Activated CD4-positive, alpha-beta memory T cell treated with anti-CD3 and anti-CD28 coated beads for 36 hours (primary cell): ENCODE data around the gene MDK. TPM values are rescaled to one million over a fixed set of nuclear protein-coding genes. Genes with fewer than 3 reads are reported as not detected.

ENCODE experiments used
- CTCF ChIA-PET: fragments of 350-600 bp; sonication (Branson Sonifier 250); formaldehyde crosslinking; loops from one replicate; lab custom pipeline; 2021; ENCODE audit warnings: antibody characterized with exemption, inconsistent platforms; lab: Charles Lee
- POLR2A ChIA-PET: fragments of 350-600 bp; sonication (Branson Sonifier 250); formaldehyde crosslinking; loops from one replicate; lab custom pipeline; 2021; ENCODE audit warnings: antibody characterized with exemption; lab: Charles Lee
- DNase-seq: peaks from one replicate; pipeline ENCODE4 v3.0.0-alpha.2; 2020
- H3K27ac Mint-ChIP-seq: one replicate; pipeline ENCODE4 v1.8.0; 2021; ENCODE audit warnings: mixed read lengths
- H3K27me3 Mint-ChIP-seq: one replicate; pipeline ENCODE4 v1.8.0; 2021; ENCODE audit warnings: mixed read lengths
- H3K36me3 Mint-ChIP-seq: one replicate; pipeline ENCODE4 v1.8.0; 2021; ENCODE audit warnings: mixed read lengths
- H3K4me1 Mint-ChIP-seq: one replicate; pipeline ENCODE4 v1.8.0; 2021; ENCODE audit warnings: low read depth, mixed read lengths
- H3K4me3 Mint-ChIP-seq: one replicate; pipeline ENCODE4 v1.8.0; 2021; ENCODE audit warnings: mild to moderate bottlenecking, mixed read lengths
- H3K9me3 Mint-ChIP-seq: one replicate; pipeline ENCODE4 v1.8.0; 2021; ENCODE audit warnings: mixed read lengths
- intact Hi-C: fragments of 100-400 bp; cut with micrococcal nuclease; formaldehyde crosslinking; loops from one replicate; pipeline ENCODE4 v1.15.1; 2023
- total RNA-seq, 2 experiments: library from RNA; stranded (reverse); gene quantifications; one replicate each; pipeline ENCODE4 v1.2.3, GENCODE V29; 2021

Gene MDK
- total RNA-seq, 2 experiments from 2014 or later: 5.9 to 7.0 TPM

- no peak for DNase-seq
- CTCF ChIA-PET: interaction anchor here (0.8 kb wide), 1 partner anchor 75 kb away, joined by 3 read pairs; no protein-coding TSS in a partner anchor
Observed at GRCh38 chr11:46414466-46414796, 33.0 kb downstream of the MDK start.

GRCh38 chr11:46414879-46415278, 33.4 kb downstream of the MDK start:
- Mint-ChIP-seq H3K4me3 (no peak overlapping the region), H3K4me1 (no peaks in the 10 kb centered on the region), H3K9me3 (no peaks in the 10 kb centered on the region), H3K36me3 (peaks cover 24% of the 10 kb centered on the region), H3K27me3 (no peaks in the 10 kb centered on the region), H3K27ac (no peak overlapping the region)
- CTCF ChIA-PET: no interaction called here
- intact Hi-C loops: loop anchor here (10.0 kb wide), 1 partner anchor 50 kb away; no protein-coding TSS in a partner anchor
- POLR2A ChIA-PET: no interaction called here
- DNase-seq: no peak

More at GRCh38 chr11:46414466-46414796, 33.0 kb downstream of the MDK start:
- Mint-ChIP-seq H3K4me1 (no peaks in the 10 kb centered on the region), H3K4me3 (no peak overlapping the region), H3K27ac (no peak overlapping the region), H3K9me3 (no peaks in the 10 kb centered on the region), H3K27me3 (no peaks in the 10 kb centered on the region), H3K36me3 (peaks cover 26% of the 10 kb centered on the region)
- intact Hi-C loops: loop anchor here (10.0 kb wide), 1 partner anchor 50 kb away; no protein-coding TSS in a partner anchor
- POLR2A ChIA-PET: no interaction called here

DNA sequence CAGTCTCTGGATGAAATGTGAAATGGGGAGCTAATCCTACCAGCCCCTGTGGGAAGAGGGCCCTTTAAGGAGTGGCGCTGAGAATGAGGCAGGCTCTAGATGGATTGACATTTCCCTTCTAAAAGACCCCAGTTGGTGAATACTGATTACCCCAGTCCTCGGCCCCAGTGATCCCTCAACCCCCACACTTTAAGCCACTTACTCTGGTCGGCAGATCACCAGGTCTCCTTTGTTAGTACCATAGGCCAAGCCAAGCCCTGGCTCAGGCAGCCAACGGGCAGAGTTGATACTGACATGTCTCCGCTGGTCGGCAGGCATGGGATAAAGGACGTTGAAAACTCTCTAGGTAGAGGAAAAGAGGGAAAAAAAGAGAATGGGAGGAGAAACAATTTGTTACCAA, 36.2 kb downstream of the MDK start:
- H3K4me3 Mint-ChIP-seq: no peak overlapping the region
- no peak for DNase-seq
- ChIA-PET POLR2A (no interaction called here), CTCF (interaction anchor here (0.6 kb wide), 1 partner anchor 947 kb away, joined by 3 read pairs; no protein-coding TSS in a partner anchor)
- H3K27me3 Mint-ChIP-seq: no peaks in the 10 kb centered on the region
- no peak overlapping the region for H3K27ac Mint-ChIP-seq
- H3K36me3 Mint-ChIP-seq: peaks cover 33% of the 10 kb centered on the region
- H3K4me1 Mint-ChIP-seq: no peaks in the 10 kb centered on the region
- intact Hi-C loops: loop anchor here (10.0 kb wide), 1 partner anchor 47 kb away; no protein-coding TSS in a partner anchor
- no peaks in the 10 kb centered on the region for H3K9me3 Mint-ChIP-seq

- intact Hi-C loops: loop anchor here (10.0 kb wide), 1 partner anchor 46 kb away; no protein-coding TSS in a partner anchor
- no peak overlapping the region for H3K4me3 Mint-ChIP-seq
- H3K27me3 Mint-ChIP-seq: no peaks in the 10 kb centered on the region
- H3K9me3 Mint-ChIP-seq: no peaks in the 10 kb centered on the region
- no peak overlapping the region for H3K27ac Mint-ChIP-seq
- DNase-seq: no peak
- no peaks in the 10 kb centered on the region for H3K4me1 Mint-ChIP-seq
- POLR2A ChIA-PET: no interaction called here
- CTCF ChIA-PET: no interaction called here
- H3K36me3 Mint-ChIP-seq: peaks cover 34% of the 10 kb centered on the region
Observed at GRCh38 chr11:46418751-46419150, 37.3 kb downstream of the MDK start.

DNA sequence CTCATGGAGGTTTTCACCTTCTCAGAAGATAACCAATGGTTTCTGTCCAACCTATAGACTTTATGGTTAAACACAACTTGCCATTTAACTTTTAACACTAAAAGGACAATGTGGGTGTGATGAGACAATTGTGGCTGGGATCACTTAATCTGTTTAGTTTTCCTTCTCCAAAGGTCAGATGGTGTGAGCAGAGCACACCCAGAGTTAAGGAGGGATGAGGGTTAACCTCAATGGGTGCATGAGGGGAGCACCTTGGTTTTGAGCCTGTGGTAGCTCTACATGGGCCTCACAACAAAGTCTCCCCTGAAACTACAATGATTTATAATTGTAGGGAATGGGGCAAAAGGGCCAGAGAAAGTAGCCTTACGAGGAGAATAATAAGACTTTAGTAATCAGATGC, 39.0 kb downstream of the MDK start:
- POLR2A ChIA-PET: no interaction called here
- CTCF ChIA-PET: no interaction called here
- H3K27ac Mint-ChIP-seq: no peak overlapping the region

GRCh38 chr11:46421257-46421880, 39.9 kb downstream of the MDK start:
- Mint-ChIP-seq H3K4me3 (no peak overlapping the region), H3K27ac (no peak overlapping the region), H3K27me3 (no peaks in the 10 kb centered on the region), H3K36me3 (peaks cover 24% of the 10 kb centered on the region), H3K9me3 (no peaks in the 10 kb centered on the region), H3K4me1 (no peaks in the 10 kb centered on the region)
- DNase-seq: no peak
- POLR2A ChIA-PET: no interaction called here
- intact Hi-C loops: no loop called here
- CTCF ChIA-PET: no interaction called here

More for the DNA sequence above, 39.0 kb downstream of the MDK start:
- peaks cover 29% of the 10 kb centered on the region for H3K36me3 Mint-ChIP-seq
- intact Hi-C loops: no loop called here
- no peak overlapping the region for H3K4me3 Mint-ChIP-seq
- no peaks in the 10 kb centered on the region for H3K4me1 Mint-ChIP-seq
- no peak for DNase-seq
- H3K27me3 Mint-ChIP-seq: no peaks in the 10 kb centered on the region
- H3K9me3 Mint-ChIP-seq: no peaks in the 10 kb centered on the region

DNA sequence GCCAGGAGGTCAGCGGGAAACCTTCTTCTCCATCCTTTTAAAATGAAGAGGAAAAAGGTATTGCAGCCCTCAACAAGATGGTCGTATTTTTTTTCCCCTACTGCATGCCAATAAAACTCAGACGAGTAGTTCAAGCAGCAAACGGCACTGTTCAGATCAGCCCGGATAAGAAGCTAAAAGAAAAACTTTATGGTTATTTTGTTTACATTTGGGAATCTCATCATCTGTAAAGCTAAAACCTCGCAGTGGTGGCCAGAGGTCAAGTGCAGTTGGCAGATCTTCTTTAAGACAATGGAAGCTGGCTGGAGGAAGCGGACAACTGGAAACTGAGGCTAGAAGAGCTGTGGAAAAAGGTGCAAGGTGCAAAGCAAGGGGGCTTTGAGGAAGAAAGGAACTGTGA, 41.1 kb downstream of the MDK start:
- no peaks in the 10 kb centered on the region for H3K9me3 Mint-ChIP-seq
- no peak overlapping the region for H3K4me3 Mint-ChIP-seq
- ChIA-PET POLR2A (no interaction called here), CTCF (interaction anchor here (1.1 kb wide), 1 partner anchor 9 kb away, joined by 3 read pairs; no protein-coding TSS in a partner anchor)
- H3K36me3 Mint-ChIP-seq: peaks cover 18% of the 10 kb centered on the region
- no peaks in the 10 kb centered on the region for H3K27me3 Mint-ChIP-seq
- no peak overlapping the region for H3K27ac Mint-ChIP-seq
- intact Hi-C loops: no loop called here
- no peak for DNase-seq
- H3K4me1 Mint-ChIP-seq: no peaks in the 10 kb centered on the region

DNA sequence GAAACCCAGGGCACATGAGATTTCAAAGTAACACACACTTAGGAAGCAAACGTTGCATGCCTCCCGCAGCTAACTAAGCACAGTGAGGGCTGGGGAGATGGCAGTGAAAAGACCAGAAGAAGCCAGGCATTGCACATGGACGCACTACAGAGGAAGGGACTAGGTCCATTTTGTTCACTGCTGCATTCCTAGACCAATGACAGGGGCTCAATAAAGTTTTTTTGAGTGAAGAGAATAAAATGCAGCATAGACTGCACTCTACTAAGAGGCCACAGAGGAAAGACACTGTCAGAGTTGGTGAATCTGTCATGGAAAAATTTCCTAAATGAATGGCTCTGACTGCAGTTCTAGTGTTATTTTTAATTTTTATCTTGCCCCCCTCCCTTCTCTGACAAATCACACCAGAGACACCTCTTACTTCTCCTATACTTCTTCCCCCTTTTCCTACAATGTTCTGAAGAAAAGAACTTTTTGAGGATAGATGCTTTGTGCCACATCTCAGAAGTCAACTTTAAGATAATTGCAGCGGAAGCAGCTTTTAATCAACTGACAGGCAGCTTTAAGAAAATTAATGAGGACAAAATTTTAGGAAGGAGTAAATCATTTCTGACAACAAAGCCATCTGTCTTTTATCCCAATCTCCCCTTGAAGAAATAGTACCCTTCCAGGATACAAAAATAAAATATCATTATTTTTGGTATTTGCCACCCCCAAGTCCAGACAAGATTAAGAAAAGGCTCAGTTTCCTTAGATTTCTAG, 44.9 kb downstream of the MDK start:
- ChIA-PET CTCF (no interaction called here), POLR2A (no interaction called here)
- Mint-ChIP-seq H3K36me3 (peaks cover 20% of the 10 kb centered on the region), H3K27me3 (no peaks in the 10 kb centered on the region), H3K4me1 (no peaks in the 10 kb centered on the region), H3K27ac (no peak overlapping the region), H3K9me3 (no peaks in the 10 kb centered on the region), H3K4me3 (no peak overlapping the region)
- intact Hi-C loops: no loop called here
- DNase-seq: no peak

DNA sequence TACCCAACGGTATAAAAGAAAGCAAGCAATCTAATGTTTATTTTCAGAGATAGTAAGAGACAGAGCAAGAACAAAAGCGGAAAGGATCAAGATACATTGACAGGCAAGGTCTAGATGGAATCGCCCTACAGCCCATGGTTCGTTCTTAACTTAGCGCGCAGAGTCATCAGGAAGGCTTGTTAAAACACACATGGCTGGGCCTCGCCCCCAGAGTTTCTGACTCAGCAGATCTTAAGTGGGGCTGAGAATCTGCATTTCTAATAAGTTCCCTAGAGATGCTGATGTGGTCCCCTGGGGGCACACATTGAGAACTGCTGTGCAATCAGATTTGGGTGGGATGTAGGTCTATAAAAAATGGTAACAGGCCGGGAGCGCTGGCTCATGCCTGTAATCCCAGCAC, 45.9 kb downstream of the MDK start:
- no peaks in the 10 kb centered on the region for H3K4me1 Mint-ChIP-seq
- H3K27ac Mint-ChIP-seq: no peak overlapping the region
- intact Hi-C loops: no loop called here
- H3K4me3 Mint-ChIP-seq: no peak overlapping the region
- no peaks in the 10 kb centered on the region for H3K27me3 Mint-ChIP-seq
- ChIA-PET CTCF (no interaction called here), POLR2A (no interaction called here)
- no peaks in the 10 kb centered on the region for H3K9me3 Mint-ChIP-seq
- peaks cover 16% of the 10 kb centered on the region for H3K36me3 Mint-ChIP-seq
- DNase-seq: no peak

- Mint-ChIP-seq H3K27ac (no peak overlapping the region), H3K9me3 (no peaks in the 10 kb centered on the region), H3K4me1 (no peaks in the 10 kb centered on the region), H3K4me3 (no peak overlapping the region), H3K27me3 (no peaks in the 10 kb centered on the region), H3K36me3 (peaks cover 17% of the 10 kb centered on the region)
- DNase-seq: no peak
- CTCF ChIA-PET: interaction anchor here (1.4 to 1.9 kb wide), 2 partner anchors 41 to 77 kb away, joined by 4 read pairs; no protein-coding TSS in a partner anchor
- intact Hi-C loops: no loop called here
- POLR2A ChIA-PET: no interaction called here
Observed at GRCh38 chr11:46429717-46430116, 48.2 kb downstream of the MDK start.

DNA sequence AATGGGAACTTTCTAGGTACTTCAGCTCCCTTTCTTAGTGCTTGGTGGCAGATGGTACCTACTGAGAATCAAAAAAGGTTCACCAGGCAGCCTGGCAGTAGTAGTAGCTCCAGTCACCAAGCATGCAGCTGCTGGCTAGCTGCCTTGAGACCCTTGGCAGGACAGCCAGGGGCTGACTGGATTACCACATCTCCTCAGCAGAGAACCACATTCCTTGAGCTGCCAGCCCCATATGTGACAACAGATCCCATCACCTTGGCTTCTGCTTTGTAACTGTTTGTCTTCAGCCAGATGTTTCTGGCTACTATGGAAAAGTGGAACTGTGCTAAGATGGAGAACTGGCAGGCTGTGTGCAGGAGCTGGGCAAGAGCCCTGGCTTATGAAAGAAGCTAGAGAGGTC, 49.7 kb downstream of the MDK start:
- H3K27me3 Mint-ChIP-seq: no peaks in the 10 kb centered on the region
- POLR2A ChIA-PET: interaction anchor here (0.6 kb wide), 1 partner anchor 401 kb away, joined by 3 read pairs; no protein-coding TSS in a partner anchor
- intact Hi-C loops: no loop called here
- DNase-seq: no peak
- H3K4me3 Mint-ChIP-seq: no peak overlapping the region
- H3K9me3 Mint-ChIP-seq: no peaks in the 10 kb centered on the region
- peaks cover 15% of the 10 kb centered on the region for H3K36me3 Mint-ChIP-seq
- no peak overlapping the region for H3K27ac Mint-ChIP-seq
- no peaks in the 10 kb centered on the region for H3K4me1 Mint-ChIP-seq
- CTCF ChIA-PET: interaction anchor here (1.0 to 1.7 kb wide), 4 partner anchors 9 to 106 kb away, joined by 3 to 6 read pairs (median 4); no protein-coding TSS in a partner anchor
